Upper lobe of right lung (tissue), 1 donor: ENCODE results near the gene TPSAB1. TPM values are rescaled to one million over a fixed set of nuclear protein-coding genes. Genes with fewer than 3 reads are reported as not detected.
"Not testable (repeated sequence)": the region's sequence is repeated elsewhere in the genome, so short reads cannot be mapped to it uniquely, and the experiment has no call there.

Source experiments
- ATAC-seq: fragments of 200-7000 bp; cut with Tn5 transposase; one replicate; pipeline ENCODE4 v1.9.1; 2020; ENCODE audit warnings: mild to moderate bottlenecking, moderate library complexity
- DNase-seq: peaks from one replicate; pipeline ENCODE4 v3.0.0-alpha.2; 2020
- H3K27ac ChIP-seq: fragments of 200-600 bp; one replicate; pipeline ENCODE4 v1.8.0; 2022
- H3K27me3 ChIP-seq: fragments of 200-600 bp; one replicate; pipeline ENCODE4 v1.8.0; 2022; ENCODE audit warnings: mild to moderate bottlenecking
- H3K36me3 ChIP-seq: fragments of 200-600 bp; one replicate; pipeline ENCODE4 v1.8.0; 2022
- H3K4me1 ChIP-seq: fragments of 200-600 bp; one replicate; pipeline ENCODE4 v1.8.0; 2022
- H3K4me3 ChIP-seq: fragments of 200-600 bp; one replicate; pipeline ENCODE4 v1.8.0; 2022; ENCODE audit warnings: mild to moderate bottlenecking
- H3K9me3 ChIP-seq: fragments of 200-600 bp; one replicate; pipeline ENCODE4 v1.8.0; 2022
- intact Hi-C: fragments of 100-400 bp; cut with DNase I; formaldehyde crosslinking; loops from one replicate; pipeline ENCODE4 v1.11.0; 2022
- total RNA-seq: library from RNA; stranded (reverse); fragmentation: NEBNext Ultra II Directional; extraction: Animal tissue kit (Norgen Biotek cat#: 25700); gene quantifications from one replicate; pipeline ENCODE4 v1.2.1, GENCODE V29; 2021
- TF ChIP-seq, protein P1 (sequence below): fragments of 200-600 bp; IDR thresholded peaks from one replicate; pipeline ENCODE4 v1.8.0; 2022; ENCODE audit warnings: antibody characterized with exemption
- donor health status: DM: no; HTN: yes; CAD: no; lungs with severe emphysema.

TPSAB1 gene
- total RNA-seq, 1 donor from 2014 or later: 122 TPM

DNA sequence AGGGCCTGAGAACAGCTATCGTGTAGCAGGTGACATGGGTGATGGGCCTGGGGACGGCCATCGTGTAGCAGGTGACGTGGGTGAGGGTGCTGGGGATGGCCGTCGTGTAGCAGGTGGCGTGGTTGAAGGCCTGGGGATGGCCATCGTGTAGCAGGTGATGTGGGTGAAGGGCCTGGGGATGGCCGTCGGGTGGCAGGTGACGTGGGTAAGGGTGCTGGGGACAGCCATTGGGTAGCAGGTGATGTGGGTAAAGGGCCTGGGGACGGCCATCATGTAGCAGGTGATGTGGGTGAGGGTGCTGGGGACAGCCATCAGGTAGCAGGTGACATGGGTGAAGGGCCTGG, 30.8 kb downstream of the TPSAB1 start:
- intact Hi-C loops: no loop called here
- no peaks in the 10 kb centered on the region for H3K9me3 ChIP-seq
- H3K27me3 ChIP-seq: no peaks in the 10 kb centered on the region
- H3K36me3 ChIP-seq: no peaks in the 10 kb centered on the region
- H3K4me1 ChIP-seq: no peaks in the 10 kb centered on the region
- H3K4me3 ChIP-seq: no peak overlapping the region
- H3K27ac ChIP-seq: no peak overlapping the region
- no peak for DNase-seq
- TF ChIP-seq, protein P1, sequence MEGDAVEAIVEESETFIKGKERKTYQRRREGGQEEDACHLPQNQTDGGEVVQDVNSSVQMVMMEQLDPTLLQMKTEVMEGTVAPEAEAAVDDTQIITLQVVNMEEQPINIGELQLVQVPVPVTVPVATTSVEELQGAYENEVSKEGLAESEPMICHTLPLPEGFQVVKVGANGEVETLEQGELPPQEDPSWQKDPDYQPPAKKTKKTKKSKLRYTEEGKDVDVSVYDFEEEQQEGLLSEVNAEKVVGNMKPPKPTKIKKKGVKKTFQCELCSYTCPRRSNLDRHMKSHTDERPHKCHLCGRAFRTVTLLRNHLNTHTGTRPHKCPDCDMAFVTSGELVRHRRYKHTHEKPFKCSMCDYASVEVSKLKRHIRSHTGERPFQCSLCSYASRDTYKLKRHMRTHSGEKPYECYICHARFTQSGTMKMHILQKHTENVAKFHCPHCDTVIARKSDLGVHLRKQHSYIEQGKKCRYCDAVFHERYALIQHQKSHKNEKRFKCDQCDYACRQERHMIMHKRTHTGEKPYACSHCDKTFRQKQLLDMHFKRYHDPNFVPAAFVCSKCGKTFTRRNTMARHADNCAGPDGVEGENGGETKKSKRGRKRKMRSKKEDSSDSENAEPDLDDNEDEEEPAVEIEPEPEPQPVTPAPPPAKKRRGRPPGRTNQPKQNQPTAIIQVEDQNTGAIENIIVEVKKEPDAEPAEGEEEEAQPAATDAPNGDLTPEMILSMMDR: no peak
- ATAC-seq: no peak

DNA sequence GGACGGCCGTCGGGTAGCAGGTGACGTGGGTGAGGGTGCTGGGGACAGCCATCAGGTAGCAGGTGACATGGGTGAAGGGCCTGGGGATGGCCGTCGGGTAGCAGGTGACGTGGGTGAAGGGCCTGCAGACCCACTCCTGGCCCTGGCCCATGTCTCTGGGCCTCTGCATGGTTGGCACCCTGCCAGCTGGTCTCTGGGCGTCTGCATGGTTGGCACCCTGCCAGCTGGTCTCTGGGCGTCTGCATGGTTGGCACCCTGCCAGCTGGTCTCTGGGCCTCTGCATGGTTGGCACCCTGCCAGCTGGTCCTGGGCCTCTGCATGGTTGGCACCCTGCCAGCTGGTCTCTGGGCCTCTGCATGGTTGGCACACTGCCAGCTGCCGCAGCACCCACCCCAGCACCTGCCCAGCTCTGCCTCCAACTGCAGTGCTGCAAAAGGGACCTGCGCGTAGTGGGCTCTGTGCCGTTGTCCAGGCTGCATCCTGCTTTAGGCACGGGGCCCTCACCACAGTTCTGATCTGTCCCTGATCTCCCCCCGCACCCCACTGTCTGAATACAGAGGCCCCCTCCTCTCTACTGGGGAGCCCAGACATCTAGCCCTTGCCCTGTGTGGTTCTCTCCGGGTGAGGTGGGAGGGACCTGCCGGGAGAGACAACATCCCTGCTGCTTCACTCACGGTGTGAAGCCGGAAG, 31.4 kb downstream of the TPSAB1 start:
- intact Hi-C loops, H3K9me3 ChIP-seq, H3K36me3 ChIP-seq, H3K27ac ChIP-seq, DNase-seq, ATAC-seq, H3K27me3 ChIP-seq, H3K4me3 ChIP-seq, H3K4me1 ChIP-seq: not testable (repeated sequence)

DNA sequence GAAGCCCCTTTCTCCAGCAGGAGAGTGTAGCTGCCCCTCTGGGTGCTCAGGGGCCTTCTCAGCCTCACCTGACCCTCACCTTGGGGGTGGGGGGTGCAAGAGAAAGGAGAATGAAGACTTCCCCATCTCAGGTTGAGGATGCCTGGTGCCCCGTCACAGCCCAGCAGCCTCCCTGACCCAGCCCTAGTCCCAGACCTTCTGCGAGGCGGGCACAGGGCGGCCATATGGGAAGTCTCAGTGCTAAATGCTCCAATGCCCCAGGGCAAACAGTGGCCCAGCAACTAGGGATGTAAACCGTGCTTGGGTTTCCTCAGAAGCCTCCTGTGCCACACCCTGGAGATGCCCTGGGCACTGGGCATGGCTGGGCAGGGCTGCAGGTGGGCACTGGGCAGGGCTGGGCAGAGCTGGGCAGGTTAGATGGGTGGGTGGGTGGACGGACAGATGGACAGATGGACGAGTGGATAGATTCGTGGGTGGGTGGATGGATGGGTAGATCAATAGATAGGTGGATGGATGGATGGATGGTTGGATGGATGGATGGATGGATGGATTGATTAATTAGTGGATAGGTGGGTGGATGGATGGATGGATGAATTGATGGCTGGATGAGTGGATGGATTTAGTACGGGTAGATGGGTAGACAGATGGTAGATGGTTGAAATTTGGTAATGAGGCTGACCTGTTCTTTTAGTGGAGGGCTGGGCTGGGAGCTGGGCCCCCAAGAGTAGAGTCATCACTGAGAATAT, 32.1 kb downstream of the TPSAB1 start:
- no peaks in the 10 kb centered on the region for H3K36me3 ChIP-seq
- no peaks in the 10 kb centered on the region for H3K9me3 ChIP-seq
- H3K4me3 ChIP-seq: no peak overlapping the region
- TF ChIP-seq, protein P1: no peak
- no peak for DNase-seq
- intact Hi-C loops: no loop called here
- peaks cover 6% of the 10 kb centered on the region for H3K27me3 ChIP-seq
- no peak overlapping the region for H3K27ac ChIP-seq
- ATAC-seq: no peak
- H3K4me1 ChIP-seq: no peaks in the 10 kb centered on the region

DNA sequence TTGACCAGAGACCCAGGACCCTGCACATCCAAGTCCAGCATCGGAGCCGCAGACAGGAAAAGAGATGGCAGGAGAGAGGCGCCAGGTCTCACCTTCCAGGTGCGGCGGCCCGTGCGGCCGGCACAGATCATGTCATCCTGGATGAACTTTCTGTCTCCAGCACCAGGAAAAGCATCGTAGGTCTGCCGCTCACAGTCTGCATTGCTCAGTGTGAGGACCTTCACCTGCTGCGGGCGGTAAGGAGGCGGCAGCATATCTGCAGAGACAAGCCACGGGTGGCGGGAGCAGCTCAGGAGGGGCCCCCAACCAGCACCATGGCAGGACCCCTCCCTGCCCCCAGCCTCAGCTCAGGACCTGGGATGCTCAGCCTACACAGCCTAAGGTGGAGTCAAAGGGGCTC, 33.3 kb downstream of the TPSAB1 start:
- H3K4me1 ChIP-seq: no peaks in the 10 kb centered on the region
- intact Hi-C loops: no loop called here
- no peak overlapping the region for H3K27ac ChIP-seq
- TF ChIP-seq, protein P1: no peak
- no peaks in the 10 kb centered on the region for H3K9me3 ChIP-seq
- peaks cover 12% of the 10 kb centered on the region for H3K27me3 ChIP-seq
- DNase-seq: no peak
- ATAC-seq: no peak
- H3K4me3 ChIP-seq: no peak overlapping the region
- no peaks in the 10 kb centered on the region for H3K36me3 ChIP-seq

- Histone ChIP-seq H3K27ac (no peak overlapping the region), H3K36me3 (no peaks in the 10 kb centered on the region), H3K9me3 (no peaks in the 10 kb centered on the region), H3K4me1 (no peaks in the 10 kb centered on the region), H3K27me3 (peaks cover 12% of the 10 kb centered on the region), H3K4me3 (no peak overlapping the region)
- TF ChIP-seq, protein P1: no peak
- no peak for DNase-seq
- intact Hi-C loops: no loop called here
- ATAC-seq: no peak
Measured at GRCh38 chr16:1274767-1275166, 34.3 kb downstream of the TPSAB1 start.

DNA sequence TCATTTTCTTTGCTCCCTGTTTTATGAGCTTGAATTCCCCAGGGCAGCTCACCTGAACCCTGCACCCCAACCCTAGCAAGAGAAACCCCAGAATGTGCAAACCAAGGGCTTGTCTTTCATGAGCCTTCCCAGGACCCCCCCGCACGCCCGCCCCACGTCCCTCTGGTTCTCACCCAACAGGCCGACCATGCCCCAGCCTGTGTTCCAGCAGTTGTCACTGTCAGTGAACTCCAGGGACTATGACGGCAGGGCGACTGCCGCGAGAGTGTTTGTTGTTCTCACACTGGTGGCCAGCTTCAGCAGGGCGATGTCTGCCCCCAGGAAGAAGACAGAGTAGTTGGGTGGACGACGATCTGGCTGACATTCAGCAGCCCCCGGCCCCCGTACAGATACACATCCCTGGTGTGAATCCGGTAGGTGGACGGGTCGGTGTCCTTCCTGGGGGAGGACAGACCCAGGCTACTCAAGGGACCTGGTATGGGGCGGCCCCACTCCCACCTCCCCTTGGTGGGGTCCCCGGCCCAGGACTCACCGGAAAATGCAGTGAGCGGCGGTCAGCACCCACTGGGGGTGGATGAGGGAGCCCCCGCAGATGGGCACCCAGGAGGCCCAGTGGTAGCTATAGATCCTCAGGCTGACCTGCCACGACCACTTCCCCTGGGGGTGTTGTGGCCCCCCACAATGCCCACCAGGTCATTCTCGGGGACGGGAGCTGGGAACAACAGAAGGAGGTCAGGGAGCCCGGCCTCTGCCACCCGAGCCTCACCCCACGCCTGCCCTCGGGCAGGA, 35.5 kb downstream of the TPSAB1 start:
- ATAC-seq (no peak), DNase-seq (no peak)
- Histone ChIP-seq H3K9me3 (no peaks in the 10 kb centered on the region), H3K27ac (no peak overlapping the region), H3K4me1 (no peaks in the 10 kb centered on the region), H3K36me3 (no peaks in the 10 kb centered on the region), H3K4me3 (no peak overlapping the region), H3K27me3 (peaks cover 12% of the 10 kb centered on the region)
- TF ChIP-seq, protein P1: no peak
- intact Hi-C loops: no loop called here
